Measurements from ENCODE around the gene CA12.

Gene CA12

DNA sequence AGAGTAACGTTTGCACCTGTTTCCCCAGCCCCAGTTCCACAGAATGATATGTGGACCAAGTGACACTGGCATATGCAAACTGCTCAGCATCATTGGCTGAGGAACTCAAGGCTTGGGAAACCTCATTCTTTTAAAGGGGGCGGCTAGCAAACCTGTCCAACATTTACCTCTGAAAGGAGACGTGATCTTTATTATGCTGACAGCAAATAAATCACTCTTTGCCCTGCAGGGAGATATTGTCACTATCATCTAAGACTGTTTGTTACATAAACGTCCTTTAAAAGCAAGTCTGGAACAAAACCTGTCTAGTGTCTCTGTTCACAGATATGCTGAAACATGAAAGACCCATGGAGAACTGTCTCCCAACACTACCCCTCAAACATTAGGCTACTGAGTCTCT is 21.5 kb downstream of the CA12 start:
- FAIRE-seq (no peak), DNase-seq (ENCODE audit: low spot score) (no peak)

DNA sequence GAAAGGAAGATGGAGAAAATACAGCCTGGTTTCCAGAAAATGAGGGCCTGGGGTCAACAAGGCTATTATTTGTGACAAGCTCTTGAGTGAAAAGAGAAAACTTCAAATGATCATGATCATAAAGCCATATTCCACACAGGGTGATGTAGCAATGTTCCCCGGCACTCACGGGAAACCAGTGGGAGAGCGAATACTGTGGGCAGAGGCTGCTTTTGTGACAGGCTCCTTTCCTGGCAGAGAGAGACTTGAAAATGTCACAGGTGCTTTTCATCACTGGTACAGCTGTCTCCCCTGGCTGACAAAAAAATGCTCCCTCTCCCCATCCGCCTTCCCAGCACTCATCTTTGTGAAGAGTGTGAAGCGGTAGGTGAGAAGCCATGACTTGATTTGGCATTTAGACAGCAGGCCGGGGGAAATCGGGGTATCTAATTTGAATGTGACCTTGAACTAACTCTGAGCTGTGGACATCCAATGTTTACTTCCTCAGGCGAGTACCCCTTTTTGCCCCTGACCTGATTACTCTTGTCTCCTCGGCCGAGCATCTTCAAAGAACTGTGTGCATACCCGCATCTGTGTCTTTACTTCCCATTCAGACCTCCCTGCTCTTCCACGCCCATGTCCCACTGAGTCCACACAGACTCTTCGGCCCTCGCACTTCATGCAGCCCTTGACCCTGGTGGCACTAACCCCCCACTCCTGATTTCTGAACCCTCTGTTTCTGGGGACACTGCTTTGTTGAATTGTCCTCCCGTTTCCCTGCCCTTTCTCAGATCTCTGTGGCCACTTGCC is 23.2 kb downstream of the CA12 start:
- DNase-seq (ENCODE audit: low spot score) (no peak), FAIRE-seq (no peak)

DNA sequence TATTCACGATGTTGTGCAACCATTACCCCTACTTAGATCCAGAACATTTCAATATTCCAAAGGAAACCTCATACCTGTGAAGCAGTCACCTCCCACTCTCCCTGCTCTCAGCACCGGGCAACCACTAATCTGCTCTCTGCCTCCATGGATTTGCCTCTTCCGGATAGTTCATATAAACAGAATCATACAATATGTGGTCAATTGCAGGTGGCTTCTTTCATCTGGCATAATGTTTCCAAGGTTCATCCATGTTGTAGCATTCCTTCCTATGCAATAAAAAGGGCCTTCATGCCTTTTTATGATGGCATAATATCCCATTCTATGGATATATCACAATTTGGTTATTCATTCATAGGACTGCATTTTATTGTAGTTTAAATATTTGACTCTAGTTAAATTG is 23.9 kb downstream of the CA12 start:
- FAIRE-seq (no peak), DNase-seq (ENCODE audit: low spot score) (no peak)

DNA sequence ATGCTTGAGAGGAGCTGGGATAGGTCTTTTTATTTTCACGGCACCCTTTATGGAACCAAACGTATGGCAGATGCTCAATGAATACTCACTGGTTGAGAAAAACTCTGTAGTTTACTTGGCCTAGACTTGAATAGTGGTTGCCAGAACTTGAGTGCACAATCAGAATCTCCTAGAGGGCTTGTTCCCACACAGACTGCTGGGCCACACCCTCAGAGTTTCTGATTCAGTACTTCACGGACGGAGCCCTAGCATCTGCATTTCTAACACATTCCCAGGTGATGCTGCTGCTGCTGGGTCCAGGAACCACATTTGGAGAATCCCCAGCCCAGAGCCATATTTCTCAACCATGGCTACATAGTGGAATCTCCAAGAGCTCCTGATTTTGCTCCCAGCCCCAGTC is 24.6 kb downstream of the CA12 start:
- DNase-seq (ENCODE audit: low spot score): no peak
- no peak for FAIRE-seq

DNA sequence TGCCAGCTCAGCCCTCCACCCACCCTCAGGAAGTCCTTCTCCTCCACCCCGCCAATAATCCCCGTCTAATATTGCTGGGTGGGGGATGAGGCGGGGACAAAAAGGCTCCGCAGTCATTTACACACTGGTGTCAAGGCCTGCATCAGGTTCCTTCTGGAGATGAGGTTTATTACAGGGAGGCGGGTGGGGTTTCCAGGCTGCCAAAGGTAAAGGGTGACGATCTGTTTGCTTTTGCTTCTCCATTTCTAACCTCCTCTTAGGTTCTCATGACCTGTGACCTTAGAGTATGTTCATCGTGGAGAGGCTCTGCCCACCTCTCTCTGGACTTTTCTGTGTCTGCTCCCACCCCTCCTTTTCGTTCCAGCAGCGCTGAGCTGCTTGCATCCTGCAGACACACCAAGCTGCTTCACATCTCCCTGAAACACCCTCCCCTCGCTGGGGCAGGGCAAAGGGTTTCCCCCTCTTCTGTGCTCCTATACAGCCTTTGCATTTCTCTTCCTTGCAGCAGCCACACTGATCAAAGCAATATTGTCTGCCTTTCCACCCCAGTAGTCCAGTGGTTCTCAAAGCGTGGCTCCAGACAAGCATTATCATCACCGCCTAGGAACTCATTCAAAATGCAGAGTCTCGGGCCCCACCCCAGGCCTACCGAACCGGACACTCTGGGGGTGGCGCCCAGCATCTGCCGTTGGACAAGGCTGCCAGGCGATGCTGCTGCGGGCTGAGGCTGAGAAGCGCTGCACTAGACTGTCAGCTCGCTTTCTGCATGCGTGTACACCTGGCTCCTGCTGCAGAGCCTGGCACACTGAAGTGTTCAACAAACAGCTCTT is 26.6 kb downstream of the CA12 start:
- DNase-seq (ENCODE audit: low spot score) (no peak), FAIRE-seq (no peak)

DNA sequence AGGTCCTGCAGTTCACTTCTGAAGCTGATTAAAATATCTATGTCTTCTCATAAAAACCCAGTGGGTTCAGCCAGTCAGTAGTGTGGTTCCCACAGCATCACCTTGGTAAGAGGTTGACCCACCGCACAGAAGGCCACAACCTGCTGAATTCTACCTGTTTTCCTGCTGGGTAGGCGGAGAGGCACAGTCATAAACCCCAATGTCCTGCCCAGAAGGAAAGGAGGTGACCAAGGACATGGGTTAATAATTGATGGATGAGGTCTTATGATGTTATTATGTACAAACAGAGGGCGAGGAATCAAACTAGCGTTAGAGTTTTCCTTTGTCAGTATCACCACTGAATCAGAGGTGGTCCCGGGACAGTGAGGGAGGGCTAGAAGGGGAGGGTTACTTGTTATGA is 27.8 kb downstream of the CA12 start:
- no peak for DNase-seq (ENCODE audit: low spot score)
- FAIRE-seq: no peak

DNA sequence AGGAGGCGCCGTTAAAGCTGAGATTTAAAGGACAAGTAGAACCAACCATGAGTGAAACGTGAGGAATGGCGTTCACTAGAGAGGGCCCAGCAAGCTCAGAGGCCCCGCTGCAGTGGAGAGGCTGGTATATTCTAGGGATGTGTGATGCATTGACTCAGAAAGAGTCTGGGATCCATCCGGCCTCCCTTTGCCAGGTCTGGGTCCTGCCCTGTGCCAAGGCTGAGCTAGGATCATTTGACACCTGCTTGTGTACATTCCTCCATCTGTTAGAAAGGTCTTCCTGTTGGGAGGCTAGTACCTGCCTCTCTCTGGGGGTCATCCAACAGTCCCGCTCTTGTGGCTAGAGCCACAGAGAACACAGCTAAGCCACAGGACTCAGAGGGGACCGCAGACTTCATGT is 28.4 kb downstream of the CA12 start:
- DNase-seq (ENCODE audit: low spot score): no peak
- no peak for FAIRE-seq

DNA sequence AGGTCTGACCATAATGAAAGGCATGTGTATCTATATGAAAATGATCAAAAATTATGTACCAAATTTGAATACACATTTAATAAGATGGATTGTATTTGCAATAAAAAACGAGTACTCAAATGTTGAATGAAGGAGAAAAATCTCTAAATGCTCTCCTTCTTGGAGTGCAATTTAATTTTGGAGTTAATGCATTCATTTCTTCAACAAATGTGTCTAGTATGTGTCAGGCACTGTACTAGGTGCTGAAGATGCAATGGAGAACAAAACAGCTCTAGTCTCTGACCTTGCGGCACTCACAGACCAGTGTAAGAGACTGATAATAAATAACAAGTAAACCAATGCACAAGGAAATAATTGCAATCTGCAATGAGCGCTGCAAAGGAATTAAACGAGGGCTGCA is 28.8 kb downstream of the CA12 start:
- DNase-seq (ENCODE audit: low spot score) (no peak), FAIRE-seq (no peak)

DNA sequence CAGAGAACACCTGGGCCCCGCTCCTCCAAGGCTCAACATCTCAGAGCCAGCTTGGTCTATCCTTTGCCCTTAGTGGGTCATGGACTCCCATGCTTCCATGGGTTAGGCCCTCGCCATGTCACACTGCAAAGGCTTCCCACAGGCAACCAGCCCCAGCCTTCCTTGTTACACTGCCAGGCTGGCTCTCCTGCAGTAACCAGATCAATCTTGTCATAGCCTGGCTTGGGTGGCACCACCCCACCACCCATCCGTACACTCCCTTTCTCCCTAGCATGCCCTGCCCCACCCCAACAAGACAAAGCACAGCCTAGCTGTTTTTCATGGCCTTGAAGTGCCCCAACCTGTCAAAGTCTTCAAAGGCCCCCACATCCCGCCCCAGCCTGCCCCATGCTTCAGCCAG is 30.5 kb downstream of the CA12 start:
- FAIRE-seq (no peak), DNase-seq (ENCODE audit: low spot score) (no peak)

DNA sequence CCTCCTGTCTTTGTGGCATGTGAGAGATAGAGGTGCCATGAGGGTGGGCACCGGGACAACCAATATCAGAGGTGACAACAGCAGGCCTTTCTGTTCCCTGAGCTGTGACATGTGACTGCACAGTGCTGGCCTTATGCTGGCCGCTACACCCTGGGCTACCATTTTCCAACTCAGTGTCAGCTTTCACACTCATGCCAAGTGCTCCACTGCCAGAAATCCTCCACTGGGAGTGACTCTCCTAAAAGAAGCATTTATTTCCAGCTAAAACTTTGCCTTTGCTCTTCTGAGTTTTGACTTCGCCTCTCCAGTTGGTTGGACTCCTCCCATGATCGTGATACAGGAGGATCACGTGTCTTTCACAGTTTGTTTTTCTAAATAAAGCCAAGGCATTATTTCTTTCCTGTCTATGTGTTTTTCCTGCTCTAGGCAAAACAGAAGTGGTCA is 31.4 kb downstream of the CA12 start:
- FAIRE-seq: no peak

DNA sequence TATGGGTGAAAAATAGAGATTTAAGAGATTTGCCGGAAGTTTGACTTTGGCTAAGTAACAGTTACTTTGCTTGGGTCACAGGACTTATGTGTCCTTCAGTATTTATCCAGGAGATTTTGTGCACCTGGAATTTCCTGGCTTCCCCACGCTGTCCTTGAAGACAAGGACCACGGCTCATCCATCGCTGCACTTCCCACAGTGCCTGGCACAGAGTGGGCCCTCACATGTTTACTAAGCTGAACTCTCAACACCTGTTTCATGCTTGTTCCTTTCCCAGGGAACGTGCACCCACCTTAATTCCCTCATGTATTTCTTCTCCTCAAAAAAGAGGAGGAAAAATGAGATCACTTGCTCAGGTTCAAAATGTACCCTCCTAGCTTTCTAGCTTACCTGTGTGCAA is 32.0 kb downstream of the CA12 start:
- FAIRE-seq (no peak), DNase-seq (ENCODE audit: low spot score) (no peak)

More for the DNA sequence above, 31.4 kb downstream of the CA12 start:
- DNase-seq (ENCODE audit: low spot score): no peak

DNA sequence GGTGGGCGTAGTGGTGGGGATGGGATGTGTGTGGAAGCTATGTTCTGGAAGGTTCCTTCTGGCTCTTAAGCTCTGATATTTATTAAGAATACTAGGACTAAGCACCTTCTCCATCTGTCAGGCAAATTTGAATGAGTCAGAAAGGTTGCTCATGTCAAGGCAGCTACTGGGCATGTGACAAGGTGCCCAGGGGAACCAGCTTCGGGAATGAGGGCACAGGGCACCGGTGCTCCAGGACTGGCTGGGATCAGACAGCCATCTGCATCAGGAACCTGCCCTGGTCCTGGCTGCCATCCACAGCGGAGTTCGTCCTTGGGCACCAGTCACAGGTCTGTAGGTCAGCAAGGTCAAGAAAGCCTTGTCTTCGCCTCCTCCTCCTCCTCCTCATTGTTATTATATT is 32.5 kb downstream of the CA12 start:
- DNase-seq (ENCODE audit: low spot score) (peak; percentile 5), FAIRE-seq (no peak)

DNA sequence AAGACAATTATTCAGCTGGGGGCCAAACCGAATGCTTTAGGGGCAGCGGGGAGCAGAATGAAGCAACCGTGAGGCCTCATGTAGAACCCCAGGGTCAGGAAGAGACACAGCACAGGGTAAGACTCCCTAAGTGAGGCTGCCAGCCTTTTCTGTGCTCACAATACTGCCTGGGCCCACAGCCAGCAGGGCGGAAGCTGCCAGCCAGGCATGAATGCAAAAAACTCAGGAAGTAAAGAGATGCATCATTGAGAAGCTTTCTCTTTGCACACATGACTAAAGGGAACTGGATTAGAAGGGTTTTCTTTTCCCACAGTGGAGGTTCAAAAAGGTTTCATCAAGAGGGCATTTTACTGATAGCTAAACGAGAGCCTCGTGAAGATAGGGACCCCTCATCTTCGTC is 33.3 kb downstream of the CA12 start:
- DNase-seq (ENCODE audit: low spot score): peak; percentile 65
- FAIRE-seq: peak; percentile 77

DNA sequence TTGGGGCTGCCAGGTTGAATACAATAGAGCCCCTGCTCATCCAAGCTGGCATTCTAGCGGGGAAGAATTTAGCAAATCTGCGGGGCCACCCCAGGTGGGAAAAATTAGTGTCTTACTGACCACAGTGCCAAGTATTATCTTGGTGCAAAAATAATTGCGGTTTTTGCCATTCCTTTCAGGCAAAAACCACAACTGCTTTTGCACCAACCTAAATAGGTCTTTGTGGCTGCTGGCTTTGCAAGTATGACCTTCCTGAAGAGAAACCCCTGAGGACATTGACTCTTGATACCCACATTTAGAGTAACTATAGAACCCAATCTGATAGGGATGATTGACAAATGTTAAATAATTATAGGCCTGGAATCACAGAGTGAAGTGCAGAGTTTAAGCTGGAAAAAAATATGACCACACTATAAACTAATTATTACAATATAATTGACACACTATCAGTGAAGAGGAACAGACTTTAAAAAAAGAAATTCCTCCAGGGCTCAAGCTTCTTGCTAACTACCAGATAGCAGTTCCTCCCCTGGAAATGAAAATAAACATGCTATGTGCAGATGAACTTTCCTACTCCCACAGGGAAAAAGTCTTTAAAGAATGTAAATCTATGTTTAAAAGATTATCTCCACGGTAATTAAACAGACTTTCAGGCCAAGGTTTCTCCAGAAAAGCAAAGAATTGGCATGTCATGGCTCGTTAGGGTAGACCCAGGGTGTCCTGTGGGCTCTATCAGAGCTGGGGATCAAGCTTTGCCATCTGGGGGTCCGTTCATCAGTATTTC is 34.4 kb downstream of the CA12 start:
- FAIRE-seq (no peak), DNase-seq (ENCODE audit: low spot score) (peak; percentile 11)

DNA sequence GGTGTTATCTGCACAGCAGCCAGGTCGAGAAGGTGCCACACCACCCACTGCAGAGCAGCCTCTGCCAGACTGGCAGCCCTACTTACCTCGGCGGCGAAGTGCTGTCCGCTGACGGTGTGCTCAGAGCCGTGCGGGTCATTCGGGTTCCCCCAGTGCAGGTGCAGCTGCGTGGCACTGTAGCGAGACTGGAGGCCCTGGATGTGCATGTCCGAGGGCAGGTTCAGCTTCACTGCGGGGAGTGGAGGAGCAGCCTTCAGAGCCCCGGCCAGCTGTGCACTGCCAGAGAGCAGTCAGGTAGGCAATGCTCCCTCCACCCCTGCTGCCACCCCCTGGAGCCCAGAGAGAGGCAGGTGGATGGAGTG is 36.3 kb downstream of the CA12 start:
- FAIRE-seq: no peak

DNA sequence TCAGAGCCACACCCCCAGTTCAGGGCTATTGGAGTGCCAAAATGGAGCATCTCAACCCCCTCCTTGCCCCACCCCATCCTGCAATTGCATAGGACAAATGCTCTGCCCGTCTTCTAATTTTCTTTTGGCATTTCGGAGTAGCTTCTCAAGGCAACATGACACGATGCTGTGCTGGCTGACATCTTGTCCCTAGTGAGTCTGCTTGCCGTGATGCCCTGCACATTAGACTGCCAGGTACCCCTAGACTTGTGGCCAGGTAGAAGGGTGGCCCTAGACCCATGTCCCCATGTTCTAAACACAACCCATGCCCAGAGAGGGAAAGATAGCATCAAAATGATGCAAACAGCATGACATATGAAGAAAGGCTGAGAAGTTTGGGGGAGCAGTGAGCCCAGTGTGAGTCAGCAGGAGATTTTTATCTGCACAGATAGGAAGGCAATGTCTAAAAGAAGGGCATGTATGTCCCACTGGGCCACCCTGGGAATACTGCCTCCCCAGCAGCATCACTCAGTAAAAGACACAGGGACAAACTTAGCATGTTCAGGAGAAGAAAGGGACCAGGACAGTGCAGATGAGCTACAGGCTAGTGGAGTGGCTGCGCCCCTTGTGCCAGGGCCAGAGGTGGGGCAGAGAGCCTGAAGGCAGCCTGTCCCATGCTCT is 36.8 kb downstream of the CA12 start:
- DNase-seq (ENCODE audit: low spot score) (peak; percentile 8), FAIRE-seq (no peak)

More for the DNA sequence above, 36.3 kb downstream of the CA12 start:
- DNase-seq (ENCODE audit: low spot score): no peak

DNA sequence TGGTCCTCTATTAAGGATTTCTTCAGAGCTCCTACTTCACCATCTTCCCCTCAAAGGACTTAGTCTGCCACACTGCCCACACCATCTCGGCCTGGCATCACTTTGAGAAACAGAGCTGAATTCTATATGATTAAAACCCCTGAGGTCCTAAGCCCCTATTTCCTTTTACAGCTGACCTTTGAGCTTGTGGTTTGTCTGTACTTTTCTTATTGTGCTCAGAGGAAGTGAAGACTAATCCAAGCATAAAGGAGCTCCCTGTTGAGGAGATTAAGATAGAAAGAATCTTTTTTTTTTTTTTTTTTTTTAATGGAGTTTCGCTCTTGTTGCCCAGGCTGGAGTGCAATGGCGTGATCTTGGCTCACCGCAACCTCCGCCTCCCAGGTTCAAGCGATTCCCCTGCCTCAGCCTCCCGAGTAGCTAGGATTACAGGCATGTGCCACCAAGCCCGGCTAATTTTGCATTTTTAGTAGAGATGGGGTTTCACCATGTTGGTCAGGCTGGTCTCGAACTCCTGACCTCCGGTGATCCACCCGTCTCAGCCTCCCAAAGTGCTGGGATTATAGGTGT is 38.6 kb downstream of the CA12 start:
- peak; percentile 94 for FAIRE-seq
- DNase-seq (ENCODE audit: low spot score): peak; percentile 84

DNA sequence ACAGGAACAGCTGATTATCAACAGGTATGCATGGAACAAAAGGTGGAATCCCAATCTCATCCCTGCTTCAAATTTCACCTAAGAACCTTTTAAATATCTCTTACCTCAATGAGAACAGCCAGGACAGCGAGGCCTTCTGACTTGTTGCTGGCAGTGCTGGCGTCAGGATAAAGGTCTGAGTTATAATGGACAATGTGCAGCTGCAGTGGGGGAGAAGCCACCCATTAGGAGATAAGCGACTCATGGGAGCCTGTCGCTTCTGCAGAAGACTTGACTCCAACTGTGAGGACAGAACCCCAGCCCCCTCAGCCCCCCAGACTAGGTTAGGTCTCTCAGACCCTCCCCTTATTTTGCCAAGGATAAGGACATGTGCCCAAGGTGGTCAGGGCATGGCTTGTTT is 39.7 kb downstream of the CA12 start:
- no peak for DNase-seq (ENCODE audit: low spot score)
- no peak for FAIRE-seq

DNA sequence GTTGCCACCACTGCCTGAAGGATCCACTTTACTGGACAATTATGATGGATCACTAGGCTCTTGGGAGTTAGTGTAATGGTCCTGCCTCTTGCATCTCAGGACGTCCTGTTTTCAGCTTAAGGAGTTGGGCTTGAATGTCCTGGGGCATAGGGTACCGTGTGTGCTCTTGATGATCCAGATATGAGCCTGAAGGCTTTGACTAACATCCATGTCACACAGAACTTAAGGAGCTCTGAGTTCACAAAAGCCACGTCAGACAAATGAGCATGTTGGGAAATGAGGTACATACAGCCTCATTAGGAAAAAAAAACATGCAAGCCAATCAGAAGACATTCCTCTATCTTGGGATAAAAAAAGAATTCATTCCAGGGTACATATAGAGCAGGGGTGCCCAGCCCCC is 40.8 kb downstream of the CA12 start:
- FAIRE-seq: no peak

DNA sequence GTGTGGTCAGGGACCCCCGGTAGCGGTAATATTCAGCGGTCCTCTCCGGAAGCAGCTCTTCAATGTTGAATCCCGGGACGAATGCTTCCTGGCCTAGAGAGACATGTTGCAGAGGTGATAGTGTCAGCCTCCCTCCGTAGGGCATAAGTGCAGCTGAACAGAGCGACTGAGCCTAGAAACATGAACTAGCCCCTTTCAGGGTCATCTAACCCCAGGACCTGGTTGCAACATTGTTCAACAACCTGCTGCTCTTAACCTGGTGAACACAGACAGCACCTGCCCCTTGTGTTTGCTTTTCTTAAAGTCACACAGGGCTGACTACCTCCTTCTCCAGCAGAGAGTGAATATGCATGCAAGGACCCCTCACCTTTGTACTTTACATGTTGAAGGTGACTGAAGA is 41.3 kb downstream of the CA12 start:
- DNase-seq (ENCODE audit: low spot score): no peak
- no peak for FAIRE-seq

More for the DNA sequence above, 40.8 kb downstream of the CA12 start:
- DNase-seq (ENCODE audit: low spot score): no peak

DNA sequence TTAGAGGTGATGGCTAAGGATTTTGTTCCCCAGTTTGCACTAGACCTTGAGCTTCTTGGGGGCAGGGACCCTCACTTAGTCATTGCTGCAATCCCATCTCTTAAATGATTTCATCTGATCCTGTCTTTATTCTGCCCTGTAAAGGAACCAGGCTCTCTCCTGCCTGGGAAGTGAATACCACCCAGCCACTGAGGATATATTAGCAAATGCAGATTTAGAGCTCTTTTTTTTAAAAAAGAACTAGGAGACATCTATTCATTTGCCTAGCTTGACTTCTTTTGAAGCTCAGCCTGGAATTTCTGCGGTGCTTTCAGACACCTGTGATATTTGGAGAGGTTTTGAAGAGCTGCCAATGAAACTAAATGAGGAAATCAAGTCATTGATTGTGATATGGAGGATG is 41.8 kb downstream of the CA12 start:
- FAIRE-seq (no peak), DNase-seq (ENCODE audit: low spot score) (no peak)

Data from RCC 7860 (cell line).